GM18951 (cell line): Measurements from ENCODE around the gene BRD4.

Source experiments
- POLR2A ChIP-seq: IDR thresholded peaks from 4 replicates; pipeline ENCODE4 v1.6.1; 2011; ENCODE audit warnings: mild to moderate bottlenecking; ENCODE audit not compliant: insufficient read length, insufficient read depth; ENCODE audit errors: extremely low read depth
- in situ Hi-C: fragments of 300-500 bp; cut with MboI; formaldehyde crosslinking; loops from one replicate; pipeline ENCODE4 v1.12.0; 2022; ENCODE audit warnings: low sequenced_read_pairs, mixed read lengths, inconsistent platforms; ENCODE audit not compliant: unreplicated experiment

BRD4 gene

GRCh38 chr19:15253513-15253912 lies 78.8 kb downstream of the BRD4 start:
- TF ChIP-seq POLR2A = no peak
- in situ Hi-C loops = no loop called here

- in situ Hi-C loops = no loop called here
- no peak for TF ChIP-seq POLR2A
Measured at GRCh38 chr19:15253061-15253460, 79.3 kb downstream of the BRD4 start.

- in situ Hi-C loops = no loop called here
- no peak for TF ChIP-seq POLR2A
Measured at GRCh38 chr19:15252398-15253018, 79.8 kb downstream of the BRD4 start.

- TF ChIP-seq POLR2A = no peak
- in situ Hi-C loops = no loop called here
Measured at GRCh38 chr19:15251749-15252397, 80.5 kb downstream of the BRD4 start.

GRCh38 chr19:15251010-15251748 lies 81.2 kb downstream of the BRD4 start:
- in situ Hi-C loops = no loop called here

GRCh38 chr19:15250640-15250993 lies 81.7 kb downstream of the BRD4 start:
- no peak for TF ChIP-seq POLR2A
- in situ Hi-C loops = no loop called here

More at GRCh38 chr19:15251010-15251748, 81.2 kb downstream of the BRD4 start:
- no peak for TF ChIP-seq POLR2A

- in situ Hi-C loops = no loop called here
- TF ChIP-seq POLR2A = no peak
Measured at GRCh38 chr19:15249972-15250639, 82.2 kb downstream of the BRD4 start.

GRCh38 chr19:15249528-15249874 lies 82.8 kb downstream of the BRD4 start:
- no peak for TF ChIP-seq POLR2A
- in situ Hi-C loops = no loop called here

GRCh38 chr19:15248648-15249527 lies 83.5 kb downstream of the BRD4 start:
- in situ Hi-C loops = no loop called here
- TF ChIP-seq POLR2A = peak; percentile 27

GRCh38 chr19:15248106-15248505 lies 84.2 kb downstream of the BRD4 start:
- in situ Hi-C loops = no loop called here
- no peak for TF ChIP-seq POLR2A

- in situ Hi-C loops = no loop called here
- no peak for TF ChIP-seq POLR2A
Measured at GRCh38 chr19:15247107-15248014, 85.0 kb downstream of the BRD4 start.

- in situ Hi-C loops = no loop called here
- TF ChIP-seq POLR2A = no peak
Measured at GRCh38 chr19:15246198-15246481, 86.2 kb downstream of the BRD4 start.
